Suprapubic skin (tissue), 4 donors: Measurements from ENCODE around the gene PAIP2.

ENCODE experiments used
- CTCF ChIP-seq, 2 donors: fragments of 200-600 bp in 1 of 2; fragments of 450-650 bp in 1 of 2; sonication (generic) in 1 of 2; IDR thresholded peaks; one replicate each; pipeline ENCODE4 v1.5.1; 2016 to 2019; ENCODE audit warnings: antibody characterized with exemption in 2 of 2, mild to moderate bottlenecking in 1 of 2, moderate library complexity in 1 of 2
- EP300 ChIP-seq: sonication (generic); formaldehyde crosslinking; IDR thresholded peaks from one replicate; pipeline ENCODE4 v1.6.1; 2017; ENCODE audit warnings: antibody characterized with exemption
- POLR2AphosphoS5 ChIP-seq, 3 donors: sonication (generic); formaldehyde crosslinking; IDR thresholded peaks; one replicate each; pipeline ENCODE4 v1.6.1; 2017; ENCODE audit warnings: antibody characterized with exemption in 3 of 3

- TF ChIP-seq CTCF (IDR thresholded peaks at IDR 0.05) (no peak), EP300 (no peak), POLR2AphosphoS5 (IDR thresholded peaks at IDR 0.05) (no peak)
Observed at GRCh38 chr5:139399501-139400121, 58.0 kb downstream of the PAIP2 start.
